Measurements from ENCODE around the gene QPRT. TPM values are rescaled to one million over a fixed set of nuclear protein-coding genes. Genes with fewer than 3 reads are reported as not detected.
A peak's percentile ranks its signal among the peaks of the same experiment; 100 is the strongest.

Gene QPRT
- total RNA-seq, 1 experiment from 2014 or later, result 310 TPM

- Histone ChIP-seq H3K36me3 (ENCODE audit: low read depth) (peaks cover 1% of the 10 kb centered on the region; the same call in 1 of the 2 replicates), H3K27ac (no peak overlapping the region), H3K27me3 (ENCODE audit: insufficient read depth, low read depth) (no peaks in the 10 kb centered on the region), H3K9me3 (ENCODE audit: insufficient read depth, low read depth) (no peaks in the 10 kb centered on the region), H3K4me1 (replicated peaks; ENCODE audit: insufficient read depth) (peaks cover 14% of the 10 kb centered on the region), H2AFZ (no peak overlapping the region), H3K4me3 (no peak overlapping the region), H3K4me2 (no peak overlapping the region), H3F3A (ENCODE audit: insufficient read depth, low read depth) (peaks cover 13% of the 10 kb centered on the region; the same call in 1 of the 2 replicates), H3K9me2 (ENCODE audit: insufficient read depth) (no peaks in the 10 kb centered on the region), H4K20me1 (ENCODE audit: insufficient read depth) (peaks cover 11% of the 10 kb centered on the region; the same call in 1 of the 2 replicates), H3K79me2 (ENCODE audit: low read depth) (peaks cover 29% of the 10 kb centered on the region)
- no TSS peak for BruUV-seq (replicated peaks)
- TF ChIP-seq EZH2 (IDR thresholded peaks at IDR 0.05; ENCODE audit: low read depth), result no peak
- TF ChIP-seq CTCF (conservative IDR thresholded peaks at IDR 0.05), result no peak
- DNase-seq, result no peak
- CTCF ChIA-PET, result interaction anchor here (0.7 kb wide), 2 partner anchors 355 to 473 kb away, joined by 6 to 8 read pairs; no protein-coding TSS in a partner anchor
- intact Hi-C loops (cut with micrococcal nuclease; ENCODE audit: unreplicated experiment), result no loop called here
- POLR2A ChIA-PET (ENCODE audit: unreplicated experiment), result no interaction called here
Measured at GRCh38 chr16:29676989-29677785, 1.8 kb upstream of the QPRT start.

GRCh38 chr16:29680180-29680598, 1.2 kb downstream of the QPRT start:
- H3K4me2 ChIP-seq, result peak overlapping the region; percentile 86
- peak overlapping the region; percentile 75; the same call in 1 of the 2 replicates for H3K4me3 ChIP-seq
- no peaks in the 10 kb centered on the region for H3K27me3 ChIP-seq (ENCODE audit: insufficient read depth, low read depth)
- CTCF ChIA-PET, result no interaction called here
- H3K36me3 ChIP-seq (ENCODE audit: low read depth), result peaks cover 14% of the 10 kb centered on the region; the same call in 1 of the 2 replicates
- peak overlapping the region; percentile 77 for H2AFZ ChIP-seq
- H3K9me3 ChIP-seq (ENCODE audit: insufficient read depth, low read depth), result no peaks in the 10 kb centered on the region
- TSS peak; percentile 35 for BruUV-seq (replicated peaks)
- peaks cover 58% of the 10 kb centered on the region for H3K79me2 ChIP-seq (ENCODE audit: low read depth)
- H3K4me1 ChIP-seq (replicated peaks; ENCODE audit: insufficient read depth), result peaks cover 14% of the 10 kb centered on the region
- POLR2A ChIA-PET (ENCODE audit: unreplicated experiment), result no interaction called here
- peak; percentile 50 to 90 for DNase-seq
- H3K27ac ChIP-seq, result peak overlapping the region; percentile 81
- no peaks in the 10 kb centered on the region for H3K9me2 ChIP-seq (ENCODE audit: insufficient read depth)
- peaks cover 13% of the 10 kb centered on the region; the same call in 1 of the 2 replicates for H3F3A ChIP-seq (ENCODE audit: insufficient read depth, low read depth)
- TF ChIP-seq CTCF (conservative IDR thresholded peaks at IDR 0.05) (no peak), EZH2 (IDR thresholded peaks at IDR 0.05; ENCODE audit: low read depth) (no peak)
- H4K20me1 ChIP-seq (ENCODE audit: insufficient read depth), result peaks cover 28% of the 10 kb centered on the region; the same call in 1 of the 2 replicates
- intact Hi-C loops (cut with micrococcal nuclease; ENCODE audit: unreplicated experiment), result no loop called here

DNA sequence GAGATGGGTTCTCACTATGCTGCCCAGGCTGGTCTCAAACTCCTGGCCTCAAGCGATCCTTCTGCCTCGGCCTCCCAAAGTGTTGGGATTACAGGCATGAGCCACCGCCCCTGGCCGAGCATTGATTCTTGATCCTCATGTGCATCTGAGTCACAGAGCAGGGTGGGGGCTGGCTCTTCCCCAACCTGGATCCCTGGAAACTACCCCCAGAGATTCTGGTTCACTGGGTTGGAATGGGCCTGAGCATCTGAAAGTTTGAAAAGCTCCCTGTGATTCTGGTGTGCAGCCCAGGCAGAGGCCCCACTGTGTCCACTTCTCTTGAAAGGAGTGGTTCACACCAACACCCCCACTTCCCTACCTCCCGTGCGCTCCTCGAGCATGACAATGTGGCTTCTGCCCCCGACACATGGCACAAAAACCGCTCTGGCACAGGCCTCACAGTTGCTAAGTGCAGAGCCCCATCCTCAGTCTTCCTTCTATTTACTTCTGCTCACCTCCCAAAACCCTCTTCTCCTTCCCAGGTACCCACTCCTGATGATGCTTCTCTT, 4.6 kb downstream of the QPRT start:
- no peaks in the 10 kb centered on the region for H3K9me3 ChIP-seq (ENCODE audit: insufficient read depth, low read depth)
- H3K27me3 ChIP-seq (ENCODE audit: insufficient read depth, low read depth), result no peaks in the 10 kb centered on the region
- H4K20me1 ChIP-seq (ENCODE audit: insufficient read depth), result peaks cover 55% of the 10 kb centered on the region
- ChIA-PET CTCF (interaction anchor here (0.6 kb wide), 1 partner anchor 12 kb away, joined by 17 read pairs; no protein-coding TSS in a partner anchor), POLR2A (ENCODE audit: unreplicated experiment) (no interaction called here)
- DNase-seq, result no peak
- no TSS peak for BruUV-seq (replicated peaks)
- H3K27ac ChIP-seq, result no peak overlapping the region
- TF ChIP-seq EZH2 (IDR thresholded peaks at IDR 0.05; ENCODE audit: low read depth) (no peak), CTCF (conservative IDR thresholded peaks at IDR 0.05) (no peak)
- intact Hi-C loops (cut with micrococcal nuclease; ENCODE audit: unreplicated experiment), result no loop called here
- H3K4me3 ChIP-seq, result no peak overlapping the region
- peaks cover 85% of the 10 kb centered on the region for H3K79me2 ChIP-seq (ENCODE audit: low read depth)
- peaks cover 22% of the 10 kb centered on the region for H3F3A ChIP-seq (ENCODE audit: insufficient read depth, low read depth)
- peaks cover 20% of the 10 kb centered on the region; the same call in 1 of the 2 replicates for H3K36me3 ChIP-seq (ENCODE audit: low read depth)
- no peaks in the 10 kb centered on the region for H3K9me2 ChIP-seq (ENCODE audit: insufficient read depth)
- H3K4me2 ChIP-seq, result no peak overlapping the region
- H2AFZ ChIP-seq, result no peak overlapping the region
- peaks cover 14% of the 10 kb centered on the region for H3K4me1 ChIP-seq (replicated peaks; ENCODE audit: insufficient read depth)
